Naive thymus-derived CD4-positive, alpha-beta T cell (primary cell): Measurements from ENCODE around the gene GNAQ. TPM values are rescaled to one million over a fixed set of nuclear protein-coding genes. Genes with fewer than 3 reads are reported as not detected.

ENCODE experiments used
- ATAC-seq: fragments of 150-1000 bp; cut with Tn5 transposase; 2 replicates; pipeline ENCODE4 v1.10.0; 2021; ENCODE audit warnings: mild to moderate bottlenecking, moderate library complexity
- CTCF ChIA-PET: fragments of 350-600 bp; sonication (Branson Sonifier 250); formaldehyde crosslinking; loops from one replicate; lab custom pipeline; 2021; ENCODE audit warnings: antibody characterized with exemption; lab: Charles Lee
- POLR2A ChIA-PET: fragments of 350-600 bp; sonication (Branson Sonifier 250); formaldehyde crosslinking; loops from one replicate; lab custom pipeline; 2021; ENCODE audit warnings: antibody characterized with exemption, inconsistent platforms; lab: Charles Lee
- DNase-seq, 9 donors: peaks; one replicate each; pipeline versions ENCODE4 v3.0.0 to v3.0.0-alpha.2; 2020 to 2022; ENCODE audit warnings: mixed read lengths in 1 of 9
- H3K27ac ChIP-seq: one replicate; pipeline ENCODE4 v1.7.0; 2013; ENCODE audit warnings: mild to moderate bottlenecking, low read depth, low read length, moderate library complexity
- H3K27me3 ChIP-seq, 2 donors: one replicate each; pipeline ENCODE4 v1.7.0; 2013; ENCODE audit warnings: low read length in 2 of 2, mild to moderate bottlenecking in 2 of 2, moderate library complexity in 2 of 2; ENCODE audit not compliant: control insufficient read depth in 2 of 2, insufficient read depth in 2 of 2
- H3K36me3 ChIP-seq, 3 experiments: 1 replicate in 2 of 3; 2 replicates in 1 of 3; pipeline ENCODE4 v1.7.0; 2013; ENCODE audit warnings: low read length in 3 of 3, mild to moderate bottlenecking in 3 of 3, moderate library complexity in 1 of 3; ENCODE audit not compliant: insufficient read depth in 3 of 3, control insufficient read depth in 2 of 3
- H3K4me1 ChIP-seq, 2 donors: one replicate each; pipeline ENCODE4 v1.7.0; 2013; ENCODE audit warnings: low read length in 2 of 2, mild to moderate bottlenecking in 2 of 2, moderate library complexity in 1 of 2; ENCODE audit not compliant: control insufficient read depth in 2 of 2, insufficient read depth in 2 of 2
- H3K4me3 ChIP-seq: 2 replicates; pipeline ENCODE4 v1.7.0; 2013; ENCODE audit warnings: mild to moderate bottlenecking, low read length
- H3K9me3 ChIP-seq, 3 experiments: 1 replicate in 2 of 3; 2 replicates in 1 of 3; pipeline ENCODE4 v1.7.0; 2013; ENCODE audit warnings: low read length in 3 of 3; ENCODE audit not compliant: control insufficient read depth in 2 of 3
- H3K27ac Mint-ChIP-seq, 9 donors: one replicate each; pipeline ENCODE4 v1.8.0; 2020 to 2022; ENCODE audit warnings: mixed read lengths in 9 of 9, mild to moderate bottlenecking in 8 of 9, moderate library complexity in 5 of 9, inconsistent platforms in 2 of 9
- H3K27me3 Mint-ChIP-seq, 5 donors: one replicate each; pipeline ENCODE4 v1.8.0; 2021 to 2022; ENCODE audit warnings: mixed read lengths in 5 of 5, mild to moderate bottlenecking in 1 of 5
- H3K36me3 Mint-ChIP-seq, 5 donors: one replicate each; pipeline ENCODE4 v1.8.0; 2020 to 2022; ENCODE audit warnings: mixed read lengths in 5 of 5, mild to moderate bottlenecking in 3 of 5, inconsistent platforms in 1 of 5
- H3K4me1 Mint-ChIP-seq, 7 donors: one replicate each; pipeline ENCODE4 v1.8.0; 2020 to 2022; ENCODE audit warnings: mixed read lengths in 7 of 7, mild to moderate bottlenecking in 3 of 7, inconsistent platforms in 1 of 7
- H3K4me3 Mint-ChIP-seq, 10 donors: one replicate each; pipeline ENCODE4 v1.8.0; 2020 to 2022; ENCODE audit warnings: mild to moderate bottlenecking in 10 of 10, mixed read lengths in 10 of 10, moderate library complexity in 6 of 10, inconsistent platforms in 2 of 10
- H3K9me3 Mint-ChIP-seq, 11 donors: one replicate each; pipeline ENCODE4 v1.8.0; 2020 to 2022; ENCODE audit warnings: mixed read lengths in 11 of 11, mild to moderate bottlenecking in 4 of 11, inconsistent platforms in 1 of 11, moderate library complexity in 1 of 11
- intact Hi-C, 2 donors: fragments of 100-400 bp; cut with micrococcal nuclease; formaldehyde crosslinking; loops; one replicate each; pipeline ENCODE4 v1.15.1; 2023
- polyA plus RNA-seq, 2 donors: library from polyadenylated mRNA; unstranded; fragments of 300-500 nt; fragmentation: Illumina TruSeq; gene quantifications; one replicate each; pipeline ENCODE4 v1.2.3, GENCODE V29; 2021
- total RNA-seq, 6 experiments: library from RNA in 5 of 6; stranded (reverse) in 5 of 6; gene quantifications; 1 replicate in 5 of 6; 2 replicates in 1 of 6; pipeline ENCODE4 v1.2.3 and lab custom pipeline; 2021 to 2026

GNAQ gene
- total and polyA plus RNA-seq, 7 experiments from 2014 or later, result 7.2 to 60.6 (median 46.2) TPM

- peak overlapping the region in 3 of 9 donors; percentile 62 to 85 (median 72) for H3K27ac Mint-ChIP-seq
- DNase-seq (no peak), ATAC-seq (no peak)
- ChIA-PET CTCF (interaction anchor here (1.7 kb wide), 1 partner anchor 128 kb away, joined by 4 read pairs; no protein-coding TSS in a partner anchor), POLR2A (no interaction called here)
- peaks cover 0 to 4% (median 0%) of the 10 kb centered on the region in 11 donors for H3K9me3 Mint-ChIP-seq
- H3K4me1 ChIP-seq, result peaks cover 6 to 32% of the 10 kb centered on the region in 2 donors
- H3K4me3 Mint-ChIP-seq, result peak overlapping the region in 1 of 10 donors; percentile 67
- no peaks in the 10 kb centered on the region for H3K27me3 ChIP-seq
- H3K36me3 ChIP-seq, result no peaks in the 10 kb centered on the region
- H3K4me1 Mint-ChIP-seq, result peaks cover 44 to 72% (median 62%) of the 10 kb centered on the region in 7 donors
- no peak overlapping the region for H3K27ac ChIP-seq
- no peak overlapping the region for H3K4me3 ChIP-seq
- intact Hi-C loops, result loop anchor here (5.0 to 10.0 kb wide), 4 partner anchors 35 to 307 kb away; no protein-coding TSS in a partner anchor
- no peaks in the 10 kb centered on the region for H3K27me3 Mint-ChIP-seq
- no peaks in the 10 kb centered on the region for H3K9me3 ChIP-seq
- H3K36me3 Mint-ChIP-seq, result peaks cover 8 to 39% (median 29%) of the 10 kb centered on the region in 5 donors
These were observed 124.0 kb downstream of the GNAQ start for GRCh38 chr9:77907585-77907984.

- no peaks in the 10 kb centered on the region for H3K27me3 Mint-ChIP-seq
- Histone ChIP-seq H3K9me3 (no peaks in the 10 kb centered on the region), H3K4me1 (peaks cover 6 to 32% of the 10 kb centered on the region in 2 donors), H3K27ac (no peak overlapping the region), H3K36me3 (no peaks in the 10 kb centered on the region), H3K27me3 (no peaks in the 10 kb centered on the region), H3K4me3 (no peak overlapping the region)
- ChIA-PET POLR2A (no interaction called here), CTCF (interaction anchor here (1.7 kb wide), 1 partner anchor 128 kb away, joined by 4 read pairs; no protein-coding TSS in a partner anchor)
- H3K4me1 Mint-ChIP-seq, result peaks cover 42 to 66% (median 57%) of the 10 kb centered on the region in 7 donors
- H3K9me3 Mint-ChIP-seq, result no peaks in the 10 kb centered on the region
- peak overlapping the region in 2 of 9 donors; percentile 36 to 59 for H3K27ac Mint-ChIP-seq
- peaks cover 8 to 35% (median 23%) of the 10 kb centered on the region in 5 donors for H3K36me3 Mint-ChIP-seq
- H3K4me3 Mint-ChIP-seq, result no peak overlapping the region
- DNase-seq (no peak), ATAC-seq (no peak)
- intact Hi-C loops, result loop anchor here (5.0 to 10.0 kb wide), 4 partner anchors 35 to 308 kb away; no protein-coding TSS in a partner anchor
These were observed 124.6 kb downstream of the GNAQ start for GRCh38 chr9:77906991-77907390.

GRCh38 chr9:77903666-77904285, 127.8 kb downstream of the GNAQ start:
- intact Hi-C loops, result loop anchor here in 1 of 2 donors (10.0 kb wide), 1 partner anchor 311 kb away; no protein-coding TSS in a partner anchor
- CTCF ChIA-PET, result interaction anchor here (0.6 to 1.3 kb wide), 2 partner anchors 32 to 47 kb away, joined by 3 read pairs; no protein-coding TSS in a partner anchor
- POLR2A ChIA-PET, result no interaction called here

GRCh38 chr9:77901771-77902170, 129.8 kb downstream of the GNAQ start:
- intact Hi-C loops, result loop anchor here in 1 of 2 donors (10.0 kb wide), 1 partner anchor 313 kb away; no protein-coding TSS in a partner anchor
- no peak overlapping the region for H3K4me3 Mint-ChIP-seq
- peaks cover 17 to 48% (median 34%) of the 10 kb centered on the region in 7 donors for H3K4me1 Mint-ChIP-seq
- CTCF ChIA-PET, result no interaction called here
- ATAC-seq (no peak), DNase-seq (no peak)
- H3K27me3 ChIP-seq, result no peaks in the 10 kb centered on the region
- H3K27ac ChIP-seq, result no peak overlapping the region
- no peaks in the 10 kb centered on the region for H3K9me3 Mint-ChIP-seq
- H3K27me3 Mint-ChIP-seq, result no peaks in the 10 kb centered on the region
- H3K36me3 ChIP-seq, result no peaks in the 10 kb centered on the region
- no peak overlapping the region for H3K4me3 ChIP-seq
- H3K36me3 Mint-ChIP-seq, result peaks cover 16 to 38% (median 28%) of the 10 kb centered on the region in 5 donors
- H3K4me1 ChIP-seq, result no peaks in the 10 kb centered on the region
- no peaks in the 10 kb centered on the region for H3K9me3 ChIP-seq
- POLR2A ChIA-PET, result no interaction called here
- peak overlapping the region in 2 of 9 donors; percentile 22 to 75 for H3K27ac Mint-ChIP-seq

More at GRCh38 chr9:77903666-77904285, 127.8 kb downstream of the GNAQ start:
- peak overlapping the region in 1 of 9 donors; percentile 41 for H3K27ac Mint-ChIP-seq
- no peaks in the 10 kb centered on the region for H3K36me3 ChIP-seq
- peaks cover under 1 to 8% of the 10 kb centered on the region in 2 donors for H3K4me1 ChIP-seq
- peaks cover 16 to 37% (median 28%) of the 10 kb centered on the region in 5 donors for H3K36me3 Mint-ChIP-seq
- H3K4me1 Mint-ChIP-seq, result peaks cover 21 to 57% (median 43%) of the 10 kb centered on the region in 7 donors
- H3K4me3 ChIP-seq, result no peak overlapping the region
- DNase-seq (no peak), ATAC-seq (no peak)
- H3K27me3 Mint-ChIP-seq, result no peaks in the 10 kb centered on the region
- H3K4me3 Mint-ChIP-seq, result no peak overlapping the region
- H3K9me3 Mint-ChIP-seq, result no peaks in the 10 kb centered on the region
- no peaks in the 10 kb centered on the region for H3K27me3 ChIP-seq
- no peaks in the 10 kb centered on the region for H3K9me3 ChIP-seq
- H3K27ac ChIP-seq, result no peak overlapping the region

- Mint-ChIP-seq H3K27me3 (no peaks in the 10 kb centered on the region), H3K27ac (peak overlapping the region in 2 of 9 donors; percentile 32 to 75), H3K36me3 (peaks cover 16 to 38% (median 28%) of the 10 kb centered on the region in 5 donors), H3K4me3 (no peak overlapping the region), H3K4me1 (peaks cover 20 to 52% (median 34%) of the 10 kb centered on the region in 7 donors), H3K9me3 (no peaks in the 10 kb centered on the region)
- no peak overlapping the region for H3K4me3 ChIP-seq
- ChIA-PET CTCF (no interaction called here), POLR2A (no interaction called here)
- no peaks in the 10 kb centered on the region for H3K27me3 ChIP-seq
- H3K27ac ChIP-seq, result no peak overlapping the region
- ATAC-seq (no peak), DNase-seq (no peak)
- no peaks in the 10 kb centered on the region for H3K4me1 ChIP-seq
- intact Hi-C loops, result loop anchor here in 1 of 2 donors (10.0 kb wide), 1 partner anchor 314 kb away; no protein-coding TSS in a partner anchor
- H3K9me3 ChIP-seq, result no peaks in the 10 kb centered on the region
- no peaks in the 10 kb centered on the region for H3K36me3 ChIP-seq
These were observed 130.6 kb downstream of the GNAQ start for GRCh38 chr9:77901018-77901417.

GRCh38 chr9:77899679-77900354, 131.8 kb downstream of the GNAQ start:
- no peak overlapping the region for H3K27ac ChIP-seq
- intact Hi-C loops, result loop anchor here in 1 of 2 donors (10.0 kb wide), 1 partner anchor 315 kb away; no protein-coding TSS in a partner anchor
- no peaks in the 10 kb centered on the region for H3K9me3 Mint-ChIP-seq
- H3K4me3 ChIP-seq, result no peak overlapping the region
- ATAC-seq (no peak), DNase-seq (no peak)
- ChIA-PET CTCF (interaction anchor here (0.6 to 0.7 kb wide), 2 partner anchors 81 to 100 kb away, joined by 3 to 4 read pairs; no protein-coding TSS in a partner anchor), POLR2A (interaction anchor here (1.0 kb wide), 1 partner anchor 371 kb away, joined by 3 read pairs; no protein-coding TSS in a partner anchor)
- peaks cover 16 to 47% (median 35%) of the 10 kb centered on the region in 5 donors for H3K36me3 Mint-ChIP-seq
- no peak overlapping the region for H3K4me3 Mint-ChIP-seq
- H3K4me1 ChIP-seq, result no peaks in the 10 kb centered on the region
- H3K36me3 ChIP-seq, result no peaks in the 10 kb centered on the region
- no peaks in the 10 kb centered on the region for H3K27me3 ChIP-seq
- H3K27me3 Mint-ChIP-seq, result no peaks in the 10 kb centered on the region
- no peak overlapping the region for H3K27ac Mint-ChIP-seq
- H3K4me1 Mint-ChIP-seq, result peaks cover 17 to 55% (median 30%) of the 10 kb centered on the region in 7 donors
- H3K9me3 ChIP-seq, result no peaks in the 10 kb centered on the region
